H1 (cell line): ENCODE results near the gene SLC4A1AP. TPM values are rescaled to one million over a fixed set of nuclear protein-coding genes. Genes with fewer than 3 reads are reported as not detected.
A peak's percentile ranks its signal among the peaks of the same experiment; 100 is the strongest.

ENCODE experiments used
- CTCF ChIA-PET: fragments of 300-600 bp; sonication (Branson Sonifier 250); formaldehyde crosslinking; loops from one replicate; lab custom pipeline; 2021; ENCODE audit not compliant: partially characterized antibody; lab: Charles Lee
- POLR2A ChIA-PET: fragments of 300-600 bp; sonication (Branson Sonifier 250); formaldehyde crosslinking; loops from one replicate; lab custom pipeline; 2021; ENCODE audit warnings: inconsistent platforms; ENCODE audit not compliant: partially characterized antibody; lab: Charles Lee
- DNase-seq, 2 experiments: peaks; one replicate each; pipeline versions ENCODE4 v3.0.0 to v3.0.0-alpha.2; 2010 to 2022; ENCODE audit warnings: low spot score in 2 of 2, low read depth in 1 of 2, mixed read lengths in 1 of 2
- FAIRE-seq: peaks from 2 replicates; lab custom pipeline; 2011; peaks lifted over from hg19 to GRCh38; lab: Jason Lieb, UNC
- H2AFZ ChIP-seq: 2 replicates; pipeline ENCODE4 v1.8.1; 2012; ENCODE audit warnings: low read length, inconsistent platforms
- H2AK5ac ChIP-seq: 2 replicates; pipeline ENCODE4 v1.6.1; 2013; ENCODE audit warnings: low read depth, low read length
- H2BK120ac ChIP-seq: replicated peaks from 2 replicates; pipeline ENCODE3; 2013; ENCODE audit warnings: low read depth, low read length, inconsistent platforms
- H2BK12ac ChIP-seq: 2 replicates; pipeline ENCODE4 v1.6.1; 2013; ENCODE audit warnings: low read depth, low read length
- H2BK15ac ChIP-seq: 2 replicates; pipeline ENCODE4 v1.6.1; 2013; ENCODE audit warnings: low read length
- H2BK20ac ChIP-seq: 2 replicates; pipeline ENCODE4 v1.6.1; 2013; ENCODE audit warnings: low read length
- H2BK5ac ChIP-seq: 2 replicates; pipeline ENCODE4 v1.6.1; 2013; ENCODE audit warnings: low read depth, low read length
- H3K14ac ChIP-seq: 2 replicates; pipeline ENCODE4 v1.6.1; 2013; ENCODE audit warnings: inconsistent platforms; ENCODE audit not compliant: insufficient read length
- H3K18ac ChIP-seq: 2 replicates; pipeline ENCODE4 v1.6.1; 2013; ENCODE audit warnings: low read length; ENCODE audit errors: extremely low read depth
- H3K23ac ChIP-seq: 2 replicates; pipeline ENCODE4 v1.6.1; 2013; ENCODE audit warnings: inconsistent platforms; ENCODE audit not compliant: insufficient read length
- H3K23me2 ChIP-seq: 2 replicates; pipeline ENCODE4 v1.6.1; 2013; ENCODE audit warnings: low read depth, low read length
- H3K27ac ChIP-seq: 2 replicates; pipeline ENCODE4 v1.6.1; 2011; ENCODE audit warnings: low read depth, low read length, inconsistent platforms
- H3K27me3 ChIP-seq, 4 experiments: replicated peaks in 1 of 4; 1 replicate in 1 of 4; 2 replicates in 3 of 4; pipeline versions ENCODE4 v1.6.1 to v1.8.1; 2011 to 2013; ENCODE audit warnings: low read length in 3 of 4, mild to moderate bottlenecking in 3 of 4, inconsistent platforms in 2 of 4, mixed read lengths in 2 of 4, moderate library complexity in 1 of 4; ENCODE audit not compliant: control insufficient read depth in 3 of 4, insufficient read depth in 3 of 4; ENCODE audit errors: extremely low read depth in 1 of 4
- H3K36me3 ChIP-seq, 4 experiments: 2 replicates each; pipeline versions ENCODE4 v1.6.1 to v1.8.1; 2011 to 2013; ENCODE audit warnings: mild to moderate bottlenecking in 4 of 4, low read length in 3 of 4, moderate library complexity in 2 of 4, control low read depth in 1 of 4, inconsistent platforms in 1 of 4; ENCODE audit not compliant: insufficient read depth in 4 of 4, control insufficient read depth in 2 of 4
- H3K4ac ChIP-seq: replicated peaks from 2 replicates; pipeline ENCODE3; 2013; ENCODE audit warnings: low read length, low read depth, mixed read lengths, inconsistent platforms; ENCODE audit not compliant: insufficient read length
- H3K4me1 ChIP-seq, 4 experiments: replicated peaks in 1 of 4; 1 replicate in 1 of 4; 2 replicates in 3 of 4; pipeline versions ENCODE4 v1.6.1 to v1.8.1; 2011 to 2013; ENCODE audit warnings: low read length in 3 of 4, inconsistent platforms in 2 of 4, mixed read lengths in 1 of 4; ENCODE audit not compliant: insufficient read depth in 4 of 4, control insufficient read depth in 3 of 4
- H3K4me2 ChIP-seq, 2 experiments: 2 replicates each; pipeline versions ENCODE4 v1.6.1 to v1.8.1; 2011 to 2013; ENCODE audit warnings: low read depth in 2 of 2, low read length in 2 of 2, control low read depth in 1 of 2, inconsistent platforms in 1 of 2, mild to moderate bottlenecking in 1 of 2; ENCODE audit not compliant: insufficient read depth in 1 of 2
- H3K4me3 ChIP-seq, 4 experiments: fragments of 200-600, 300-600 bp in 1 of 4; sonication (generic), shearing (Covaris generic), sonication (Bioruptor Twin) in 1 of 4; 2 replicates each; pipeline versions ENCODE4 v1.5.1 to v1.8.1; 2011 to 2016; ENCODE audit warnings: low read length in 4 of 4, low read depth in 3 of 4, control low read depth in 2 of 4, inconsistent platforms in 2 of 4, mild to moderate bottlenecking in 2 of 4, mixed read lengths in 1 of 4, moderate library complexity in 1 of 4; ENCODE audit not compliant: insufficient read depth in 2 of 4; ENCODE audit errors: extremely low read depth in 1 of 4
- H3K56ac ChIP-seq: replicated peaks from 2 replicates; pipeline ENCODE3; 2013; ENCODE audit warnings: low read depth, mild to moderate bottlenecking, mixed read lengths, low read length, inconsistent platforms; ENCODE audit not compliant: insufficient read length
- H3K79me1 ChIP-seq: 2 replicates; pipeline ENCODE4 v1.6.1; 2013; ENCODE audit warnings: low read depth, low read length, control low read depth
- H3K79me2 ChIP-seq, 2 experiments: 2 replicates each; pipeline versions ENCODE4 v1.6.1 to v1.8.1; 2012 to 2013; ENCODE audit warnings: low read length in 2 of 2, mild to moderate bottlenecking in 2 of 2, inconsistent platforms in 1 of 2; ENCODE audit not compliant: insufficient read depth in 2 of 2, control insufficient read depth in 1 of 2
- H3K9ac ChIP-seq, 4 experiments: replicated peaks in 1 of 4; 1 replicate in 1 of 4; 2 replicates in 3 of 4; pipeline versions ENCODE4 v1.6.1 to v1.8.1; 2011 to 2013; ENCODE audit warnings: low read depth in 3 of 4, low read length in 3 of 4, control low read depth in 2 of 4, mild to moderate bottlenecking in 2 of 4, moderate library complexity in 2 of 4, inconsistent platforms in 1 of 4; ENCODE audit errors: extremely low read depth in 1 of 4
- H3K9me3 ChIP-seq, 2 experiments: 2 replicates each; pipeline versions ENCODE4 v1.6.1 to v1.8.1; 2012 to 2013; ENCODE audit warnings: mild to moderate bottlenecking in 2 of 2, moderate library complexity in 2 of 2, control low read depth in 1 of 2, inconsistent platforms in 1 of 2, low read depth in 1 of 2, low read length in 1 of 2, mixed read lengths in 1 of 2; ENCODE audit not compliant: insufficient read depth in 2 of 2
- H4K20me1 ChIP-seq, 2 experiments: replicated peaks in 1 of 2; 2 replicates each; pipeline versions ENCODE3 to v1.8.1; 2011 to 2013; ENCODE audit warnings: inconsistent platforms in 2 of 2, low read length in 2 of 2, mild to moderate bottlenecking in 1 of 2; ENCODE audit not compliant: insufficient read depth in 2 of 2, control insufficient read depth in 1 of 2
- H4K5ac ChIP-seq: 2 replicates; pipeline ENCODE4 v1.6.1; 2013; ENCODE audit warnings: low read length, low read depth, mixed read lengths, inconsistent platforms; ENCODE audit not compliant: insufficient read length
- H4K8ac ChIP-seq: 2 replicates; pipeline ENCODE4 v1.8.0; 2013; ENCODE audit warnings: mild to moderate bottlenecking, moderate library complexity, low read length, inconsistent platforms; ENCODE audit not compliant: insufficient read depth; ENCODE audit errors: extremely low read depth
- H4K91ac ChIP-seq: replicated peaks from 2 replicates; pipeline ENCODE3; 2013; ENCODE audit warnings: low read length, mixed read lengths, inconsistent platforms; ENCODE audit not compliant: insufficient read length
- BACH1 ChIP-seq: IDR thresholded peaks from 2 replicates; pipeline ENCODE4 v1.6.1; 2012; ENCODE audit warnings: low read length, improper control_type of control experiment
- CBX5 ChIP-seq: fragments of 300-800, 300-1000 bp; sonication (generic); IDR thresholded peaks from 2 replicates; pipeline ENCODE4 v1.7.1; 2016; ENCODE audit warnings: antibody characterized with exemption, low read length, low read depth
- JUND ChIP-seq: IDR thresholded peaks from 2 replicates; pipeline ENCODE4 v1.6.1; 2011; ENCODE audit warnings: mild to moderate bottlenecking, improper control_type of control experiment, low read length
- TAF1 ChIP-seq: IDR thresholded peaks from 2 replicates; pipeline ENCODE4 v1.6.1; 2011; ENCODE audit warnings: mild to moderate bottlenecking, low read depth, low read length
- WGBS, 2 experiments: shearing (Covaris generic) in 1 of 2; methylation state at CpG; one replicate each; pipeline versions ENCODE4 v1.1.6 to v1.1.7; 2013 to 2015; ENCODE audit warnings: low lambda C conversion rate in 2 of 2, mixed read lengths in 2 of 2, inconsistent platforms in 1 of 2, low coverage in 1 of 2, missing lambda C conversion rate in 1 of 2; ENCODE audit not compliant: insufficient replicate concordance in 2 of 2, insufficient coverage in 1 of 2, insufficient read length in 1 of 2; ENCODE audit errors: extremely low coverage in 1 of 2, missing lambda C conversion rate in 1 of 2; 5-methylcytosine and 5-hydroxymethylcytosine counted together
- polyA plus RNA-seq, 7 experiments: library from polyadenylated mRNA; depleted of rRNA in 3 of 7; stranded (reverse) in 5 of 7; unstranded in 2 of 7; fragments of >200 nt in 5 of 7; fragments of 200-250 nt in 2 of 7; gene quantifications; 1 replicate in 5 of 7; 2 replicates in 1 of 7; 4 replicates in 1 of 7; pipeline versions ENCODE4 v1.2.1 to v1.2.3, GENCODE V29; 2011 to 2013; ENCODE audit warnings: missing spikeins in 2 of 7, mixed read lengths in 2 of 7
- total RNA-seq: library from RNA; stranded (reverse); fragmentation: NEBNext Ultra II Directional; extraction: Animal tissue kit (Norgen Biotek cat#: 25700); gene quantifications from 2 replicates; pipeline ENCODE4 v1.2.1, GENCODE V29; 2021

SLC4A1AP gene
- total and polyA plus RNA-seq, 2 of the 8 experiments (the other 6 are each of a cell fraction or from before 2014, with no cell fraction given): 8.1 to 18.4 TPM

DNA sequence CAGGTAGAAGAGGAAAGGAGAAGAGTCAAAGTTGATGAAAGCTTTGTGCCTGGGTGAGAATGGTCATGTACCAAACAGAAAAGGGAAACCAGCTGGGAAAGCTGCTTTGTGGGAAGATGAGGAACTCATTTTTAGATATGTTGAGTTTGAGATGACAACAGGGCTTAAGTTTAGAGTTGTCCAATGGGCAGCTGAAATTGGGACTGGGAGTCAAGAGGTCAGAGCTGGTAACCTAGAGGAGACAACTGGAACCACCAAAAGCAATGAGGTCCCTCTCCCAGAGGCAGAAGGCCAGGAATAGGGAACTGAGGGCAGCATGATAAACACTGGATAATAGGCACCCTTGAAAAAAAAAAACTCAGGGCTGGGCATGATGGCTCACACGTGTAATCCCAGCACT is 48.8 kb downstream of the SLC4A1AP start:
- no peak overlapping the region for H3K56ac ChIP-seq
- no peak for FAIRE-seq
- no peaks in the 10 kb centered on the region for H3K27me3 ChIP-seq
- no peak overlapping the region for H2AFZ ChIP-seq
- no peak overlapping the region for H3K18ac ChIP-seq
- H3K23me2 ChIP-seq: peaks cover 11% of the 10 kb centered on the region; the same call in 1 of the 2 replicates
- no peak overlapping the region for H3K9ac ChIP-seq
- 0 out of 2 replicates have a peak overlapping the region, but pooled peaks have one; percentile 53 for H2AK5ac ChIP-seq
- no peak for DNase-seq
- H2BK15ac ChIP-seq: no peak overlapping the region
- CTCF ChIA-PET: interaction anchor here (0.6 to 5.0 kb wide), 7 partner anchors 10 to 1042 kb away, joined by 3 to 51 read pairs (median 5); no protein-coding TSS in a partner anchor
- no peak overlapping the region for H3K4me2 ChIP-seq
- no peaks in the 10 kb centered on the region for H3K9me3 ChIP-seq
- H3K23ac ChIP-seq: no peak overlapping the region
- TF ChIP-seq TAF1 (no peak), JUND (no peak), CBX5 (no peak), BACH1 (no peak)
- no peak overlapping the region for H3K14ac ChIP-seq
- H4K91ac ChIP-seq: no peak overlapping the region
- H3K4ac ChIP-seq: no peak overlapping the region
- no peak overlapping the region for H4K5ac ChIP-seq
- 0 out of 2 replicates have a peak overlapping the region, but pooled peaks have one; percentile 39 for H2BK12ac ChIP-seq
- peaks cover 3 to 16% (median 6%) of the 10 kb centered on the region in 4 experiments; a peak in 6 of 7 replicates for H3K4me1 ChIP-seq
- no peaks in the 10 kb centered on the region for H3K79me2 ChIP-seq
- no peak overlapping the region for H3K27ac ChIP-seq
- H4K20me1 ChIP-seq: no peaks in the 10 kb centered on the region
- POLR2A ChIA-PET: interaction anchor here (1.7 to 2.1 kb wide), 3 partner anchors 9 to 44 kb away, joined by 3 to 8 read pairs (median 5); no protein-coding TSS in a partner anchor
- 82% methylated on average over 1 of the region's 1 CpG; no CpG with 5 or more reads in 1 of the 2 experiments for WGBS, 2 experiments
- no peak overlapping the region for H4K8ac ChIP-seq
- H2BK120ac ChIP-seq: no peak overlapping the region
- H3K36me3 ChIP-seq: no peaks in the 10 kb centered on the region; a peak in 1 of 8 replicates
- no peaks in the 10 kb centered on the region for H3K79me1 ChIP-seq
- H3K4me3 ChIP-seq: no peak overlapping the region
- H2BK5ac ChIP-seq: no peak overlapping the region
- no peak overlapping the region for H2BK20ac ChIP-seq
